Activated CD8-positive, alpha-beta memory T cell treated with anti-CD3 and anti-CD28 coated beads, Interleukin-2, amount 50 U/mL, for 48 hours (primary cell): ENCODE data around the gene TNIK.

ENCODE experiments used
- DNase-seq: peaks from one replicate; pipeline ENCODE4 v3.0.0-alpha.2; 2020

Gene TNIK

GRCh38 chr3:171218069-171218468, 242.1 kb downstream of the TNIK start:
- DNase-seq = no peak

- DNase-seq = no peak
Observed at GRCh38 chr3:171213907-171214306, 246.3 kb downstream of the TNIK start.

- DNase-seq = no peak
Observed at GRCh38 chr3:171213178-171213577, 247.0 kb downstream of the TNIK start.

DNA sequence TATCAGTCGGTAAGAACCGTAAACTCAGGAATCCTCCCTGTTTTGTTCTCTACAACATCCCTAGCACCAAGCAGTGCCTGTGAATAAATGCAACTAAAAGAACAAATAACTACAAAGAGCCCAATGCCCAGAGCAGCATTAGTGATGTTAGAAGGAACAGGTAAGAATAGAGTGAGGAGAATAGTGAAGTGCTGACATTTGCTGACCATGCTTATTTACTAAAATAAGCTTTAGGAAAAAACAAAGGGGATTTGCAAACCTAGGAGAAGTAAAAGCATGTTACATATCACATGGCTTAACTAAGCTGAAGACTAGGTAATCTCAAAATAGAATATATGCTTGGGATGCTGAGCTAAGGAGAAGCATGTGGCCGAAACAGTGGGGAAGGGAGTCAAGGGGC, 247.6 kb downstream of the TNIK start:
- no peak for DNase-seq

DNA sequence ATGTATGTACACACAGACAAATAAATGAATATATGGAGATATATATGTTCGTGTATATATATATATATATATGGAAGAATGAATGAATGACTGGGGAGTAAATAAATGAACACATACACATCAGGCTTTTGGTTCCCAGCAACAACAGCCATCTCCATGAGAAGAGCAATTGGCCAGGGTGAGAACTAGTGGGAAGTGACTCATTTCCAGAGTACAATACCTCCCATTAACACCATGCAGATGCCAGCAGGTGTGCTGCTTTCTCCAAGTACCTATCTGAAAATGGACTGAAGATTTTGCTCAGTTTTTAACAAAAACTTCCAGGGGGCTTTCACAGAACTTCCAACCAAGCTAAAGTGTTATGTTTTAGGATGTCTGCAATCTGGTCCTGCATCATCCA, 253.9 kb downstream of the TNIK start:
- no peak for DNase-seq

DNA sequence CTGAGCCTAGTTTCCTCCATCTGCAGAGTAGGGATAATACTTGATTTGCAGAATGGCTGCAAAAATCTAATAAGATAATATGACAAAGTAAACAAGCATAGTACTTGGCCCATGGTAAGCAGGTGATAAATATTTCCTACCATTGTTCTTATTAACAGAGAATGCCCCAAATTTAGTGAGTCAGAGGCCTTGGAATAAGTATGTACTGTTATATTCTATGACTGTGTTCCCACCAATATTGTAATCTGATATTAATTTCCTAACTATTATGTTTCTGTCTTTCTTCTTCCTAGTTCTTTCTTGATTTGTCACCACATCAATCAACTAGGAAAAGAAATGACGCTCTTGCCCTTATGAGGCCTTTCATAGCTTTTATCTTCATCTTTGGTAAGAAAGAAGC, 255.3 kb downstream of the TNIK start:
- DNase-seq = no peak

- DNase-seq = no peak
Observed at GRCh38 chr3:171201825-171202224, 258.4 kb downstream of the TNIK start.

GRCh38 chr3:171200750-171201088, 259.5 kb downstream of the TNIK start:
- no peak for DNase-seq

- no peak for DNase-seq
Observed at GRCh38 chr3:171200052-171200749, 260.0 kb downstream of the TNIK start.

- no peak for DNase-seq
Observed at GRCh38 chr3:171199473-171199829, 260.8 kb downstream of the TNIK start.

DNA sequence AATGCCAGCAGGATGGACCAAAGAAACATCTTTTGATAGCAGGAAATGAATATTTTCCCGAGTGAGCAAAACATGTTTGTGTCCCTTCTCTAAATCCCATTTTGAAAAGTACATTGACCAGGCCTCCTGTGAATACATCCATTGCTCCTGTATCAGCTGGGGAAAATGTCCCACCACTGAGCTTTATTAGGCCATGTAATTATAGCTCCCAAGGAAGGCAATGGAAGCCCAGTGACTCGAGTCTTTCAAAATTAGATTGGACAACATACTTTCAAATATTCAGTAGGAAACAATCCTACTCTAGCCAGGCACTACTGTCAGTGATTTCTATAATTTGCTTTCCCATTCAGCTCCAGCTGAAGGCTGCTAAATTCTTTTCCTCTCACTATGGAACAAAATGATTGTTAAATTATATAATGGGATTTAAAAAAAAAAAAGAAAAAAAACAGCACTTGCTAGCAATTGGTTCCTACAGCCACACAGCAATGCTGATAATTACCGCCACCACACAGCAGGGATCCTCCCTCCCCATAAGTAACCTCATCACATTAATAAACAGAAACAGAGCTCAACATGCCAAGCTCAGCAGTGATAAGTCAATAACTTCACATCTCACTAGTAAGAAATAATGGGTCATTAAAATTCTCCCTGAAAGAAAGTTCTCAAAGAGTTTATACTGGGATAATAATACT, 261.3 kb downstream of the TNIK start:
- DNase-seq = no peak

DNA sequence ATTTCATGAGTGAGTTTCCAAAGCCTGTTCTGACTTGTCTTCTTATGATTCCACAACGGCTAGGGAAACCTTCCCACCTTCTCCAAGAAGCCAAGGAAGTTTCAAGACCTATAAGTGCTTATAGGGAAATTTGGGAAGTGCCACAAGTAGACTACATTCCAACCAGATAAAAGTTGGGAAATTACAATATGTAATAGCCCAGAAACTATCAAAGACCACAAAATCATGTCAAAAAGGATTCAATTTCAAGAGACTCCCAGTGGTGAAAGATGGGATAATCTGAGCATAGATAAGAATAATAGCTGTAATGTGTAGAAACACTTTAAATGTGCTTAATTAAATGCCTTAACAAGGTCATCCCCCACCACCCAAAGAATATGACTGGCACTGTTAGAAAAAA, 264.5 kb downstream of the TNIK start:
- DNase-seq = no peak

DNA sequence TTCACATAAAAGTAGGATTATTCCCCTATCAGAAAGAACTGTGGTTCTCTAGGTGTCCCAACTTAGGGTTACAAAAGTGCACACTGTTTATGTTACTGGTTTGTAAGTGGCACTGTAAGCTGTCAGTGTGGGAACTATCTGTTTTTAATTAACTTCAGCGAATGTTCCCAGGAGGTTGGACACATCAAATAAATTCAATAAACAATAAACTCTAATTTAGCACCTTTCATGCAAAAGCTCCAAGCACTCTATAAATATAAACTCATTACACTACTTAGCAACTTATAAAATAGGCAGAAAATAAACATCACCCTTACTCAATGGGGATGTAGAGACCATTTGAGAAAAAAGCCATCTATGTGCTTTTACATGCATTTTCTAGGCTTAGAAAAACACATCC, 265.2 kb downstream of the TNIK start:
- DNase-seq = no peak

DNA sequence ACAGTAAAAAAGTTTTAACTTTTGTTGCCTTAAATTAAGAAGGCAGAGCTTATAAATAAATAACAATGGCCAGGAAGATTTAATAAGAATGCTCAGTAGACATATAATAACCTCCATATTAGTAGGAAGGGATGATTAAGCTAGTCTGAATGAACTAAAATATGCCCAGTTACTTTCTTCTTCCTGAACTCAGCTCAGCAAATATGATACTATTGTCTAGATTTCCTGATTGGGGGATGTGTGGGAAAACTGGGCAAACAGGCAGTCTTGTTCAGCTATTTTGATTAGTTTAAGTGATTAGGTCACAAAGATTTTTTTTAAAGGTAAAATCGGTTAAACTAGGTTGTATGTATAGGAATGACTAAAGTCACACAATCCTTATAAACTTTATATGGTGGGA, 266.5 kb downstream of the TNIK start:
- no peak for DNase-seq

- DNase-seq = no peak
Observed at GRCh38 chr3:171192176-171192854, 267.9 kb downstream of the TNIK start.

- no peak for DNase-seq
Observed at GRCh38 chr3:171190668-171191067, 269.5 kb downstream of the TNIK start.

DNA sequence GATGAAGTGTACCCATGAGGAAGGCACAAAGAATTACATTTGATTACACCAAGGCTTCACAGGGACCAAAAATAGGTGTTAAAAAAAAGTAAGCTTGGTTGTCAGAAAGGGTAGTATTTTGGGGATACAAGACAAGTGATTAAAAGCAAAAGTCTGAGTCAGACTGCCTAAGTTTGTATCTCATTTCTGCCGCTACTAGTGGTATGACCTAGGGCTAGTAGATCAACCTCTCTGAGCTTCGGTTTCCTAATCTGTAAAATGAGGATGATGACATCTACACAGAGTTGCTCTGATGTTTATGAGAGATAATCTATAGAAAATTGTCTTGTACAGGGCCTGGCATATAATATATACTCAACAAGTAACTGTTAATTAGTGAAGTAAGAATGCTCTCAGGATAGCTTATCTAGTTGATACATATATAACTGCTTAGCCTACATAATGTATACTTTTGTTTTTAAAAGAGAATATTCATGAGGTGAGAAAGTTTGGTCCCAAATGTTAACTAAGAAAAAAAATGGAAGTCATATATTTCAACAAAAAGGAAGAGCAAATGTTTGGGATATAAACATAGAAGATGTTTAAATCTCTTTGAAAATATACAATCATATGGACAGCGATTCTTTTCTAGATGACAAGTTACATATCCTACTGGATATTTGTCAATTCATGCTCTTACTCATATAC, 270.7 kb downstream of the TNIK start:
- DNase-seq = no peak

DNA sequence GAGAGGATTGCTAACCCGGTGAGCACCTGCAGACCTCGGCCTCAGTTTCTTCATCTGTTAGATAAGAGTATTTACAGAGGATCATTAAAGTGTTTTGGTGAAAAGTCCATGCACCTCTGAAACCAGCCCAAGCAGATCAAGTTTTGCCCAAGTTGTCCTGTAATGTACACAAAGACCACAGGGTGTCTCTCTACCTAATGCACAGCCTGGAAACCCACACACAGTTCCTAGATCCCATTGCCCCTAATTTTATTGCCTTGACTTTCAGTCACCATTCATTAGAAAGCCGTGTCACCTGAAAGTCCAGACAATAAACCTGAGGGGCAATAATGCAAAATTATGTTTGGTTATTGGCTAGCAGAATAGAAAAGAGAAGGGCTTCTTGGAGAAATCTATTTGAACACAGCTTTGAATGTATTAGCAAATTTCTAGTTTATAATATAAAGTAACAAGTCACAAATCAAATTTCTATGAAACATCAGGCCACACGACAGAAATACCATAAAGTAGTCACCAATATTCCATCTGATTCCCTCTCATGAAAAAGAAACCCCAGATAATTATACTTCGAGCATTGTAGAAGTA, 272.4 kb downstream of the TNIK start:
- no peak for DNase-seq

GRCh38 chr3:171186817-171187500, 273.2 kb downstream of the TNIK start:
- no peak for DNase-seq

- DNase-seq = no peak
Observed at GRCh38 chr3:171186383-171186782, 273.8 kb downstream of the TNIK start.

DNA sequence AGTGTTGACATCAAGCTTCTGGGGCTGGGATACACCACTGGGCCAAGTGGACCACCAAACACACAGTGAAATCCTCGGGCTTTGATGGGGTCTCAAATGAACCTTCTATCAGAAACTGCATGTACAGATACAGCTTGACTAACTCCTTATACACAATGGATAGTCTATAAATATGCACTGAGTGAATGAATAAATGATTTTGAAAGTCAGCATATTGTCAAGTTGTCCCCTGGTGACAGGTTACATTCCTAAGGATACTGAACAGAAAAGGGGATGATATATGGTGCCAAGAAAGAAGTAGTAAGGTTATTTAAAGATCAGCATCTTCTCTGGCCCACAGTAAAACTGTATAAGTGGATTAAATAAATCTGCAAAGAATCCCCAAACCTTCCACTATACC, 274.2 kb downstream of the TNIK start:
- no peak for DNase-seq

DNA sequence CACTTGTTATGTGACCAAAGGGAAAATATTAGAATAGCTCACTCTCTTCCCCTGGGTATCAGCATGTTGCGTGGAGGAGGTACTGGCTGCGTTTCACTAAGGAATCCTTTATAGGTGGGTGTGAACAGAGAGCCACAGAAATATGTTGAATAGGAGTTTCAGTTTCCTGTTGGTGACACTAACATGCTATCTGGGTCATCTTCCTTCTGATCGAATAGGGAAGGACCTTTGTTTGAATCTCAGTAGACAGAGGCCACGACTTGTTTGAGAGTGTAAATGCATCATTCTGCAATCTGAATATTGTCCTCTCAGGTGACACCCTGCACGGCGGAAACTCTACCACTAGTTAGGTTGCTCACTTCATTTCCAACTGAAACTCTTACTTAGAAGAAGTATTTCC, 275.8 kb downstream of the TNIK start:
- DNase-seq = no peak

- DNase-seq = no peak
Observed at GRCh38 chr3:171183042-171183441, 277.2 kb downstream of the TNIK start.
